ENCODE data around the gene TMEM79.

Gene TMEM79

GRCh38 chr1:156262461-156263287 is 21.5 kb upstream of the TMEM79 start:
- TF ChIP-seq, protein P1, sequence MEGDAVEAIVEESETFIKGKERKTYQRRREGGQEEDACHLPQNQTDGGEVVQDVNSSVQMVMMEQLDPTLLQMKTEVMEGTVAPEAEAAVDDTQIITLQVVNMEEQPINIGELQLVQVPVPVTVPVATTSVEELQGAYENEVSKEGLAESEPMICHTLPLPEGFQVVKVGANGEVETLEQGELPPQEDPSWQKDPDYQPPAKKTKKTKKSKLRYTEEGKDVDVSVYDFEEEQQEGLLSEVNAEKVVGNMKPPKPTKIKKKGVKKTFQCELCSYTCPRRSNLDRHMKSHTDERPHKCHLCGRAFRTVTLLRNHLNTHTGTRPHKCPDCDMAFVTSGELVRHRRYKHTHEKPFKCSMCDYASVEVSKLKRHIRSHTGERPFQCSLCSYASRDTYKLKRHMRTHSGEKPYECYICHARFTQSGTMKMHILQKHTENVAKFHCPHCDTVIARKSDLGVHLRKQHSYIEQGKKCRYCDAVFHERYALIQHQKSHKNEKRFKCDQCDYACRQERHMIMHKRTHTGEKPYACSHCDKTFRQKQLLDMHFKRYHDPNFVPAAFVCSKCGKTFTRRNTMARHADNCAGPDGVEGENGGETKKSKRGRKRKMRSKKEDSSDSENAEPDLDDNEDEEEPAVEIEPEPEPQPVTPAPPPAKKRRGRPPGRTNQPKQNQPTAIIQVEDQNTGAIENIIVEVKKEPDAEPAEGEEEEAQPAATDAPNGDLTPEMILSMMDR (IDR thresholded peaks at IDR 0.05; ENCODE audit: low read depth, low read length, missing control alignments), result no peak
- no peak overlapping the region for H3K4me3 ChIP-seq (replicated peaks; ENCODE audit: low read depth, low read length)
- DNase-seq (ENCODE audit: extremely low read depth, low read depth), result no peak

DNA sequence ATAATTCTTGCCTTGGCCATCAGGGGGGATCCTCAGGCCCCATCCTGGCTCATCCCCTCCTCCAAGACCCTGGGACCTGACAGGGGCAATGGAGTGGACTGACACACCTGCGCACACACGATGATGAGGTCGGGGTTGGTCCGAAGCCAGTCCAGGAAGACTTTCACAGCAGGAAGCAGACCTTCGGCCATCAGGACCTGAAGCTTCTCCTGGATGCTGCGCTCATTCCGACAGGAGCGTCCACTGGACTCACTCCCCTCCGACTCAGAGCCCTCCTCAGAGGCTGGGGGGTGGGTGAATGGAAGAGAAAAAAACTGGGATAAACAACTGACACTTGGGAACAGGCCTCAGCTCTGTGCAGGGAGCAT is 20.9 kb upstream of the TMEM79 start:
- DNase-seq (ENCODE audit: extremely low read depth, low read depth), result no peak
- TF ChIP-seq, protein P1 (IDR thresholded peaks at IDR 0.05; ENCODE audit: low read depth, low read length, missing control alignments), result no peak
- no peak overlapping the region for H3K4me3 ChIP-seq (replicated peaks; ENCODE audit: low read depth, low read length)

GRCh38 chr1:156266051-156266450 is 18.1 kb upstream of the TMEM79 start:
- TF ChIP-seq, protein P1 (IDR thresholded peaks at IDR 0.05; ENCODE audit: low read depth, low read length, missing control alignments), result no peak
- DNase-seq (ENCODE audit: extremely low read depth, low read depth), result no peak
- H3K4me3 ChIP-seq (replicated peaks; ENCODE audit: low read depth, low read length), result no peak overlapping the region

GRCh38 chr1:156268336-156268735 is 15.8 kb upstream of the TMEM79 start:
- TF ChIP-seq, protein P1 (IDR thresholded peaks at IDR 0.05; ENCODE audit: low read depth, low read length, missing control alignments), result no peak
- H3K4me3 ChIP-seq (replicated peaks; ENCODE audit: low read depth, low read length), result no peak overlapping the region
- no peak for DNase-seq (ENCODE audit: extremely low read depth, low read depth)

GRCh38 chr1:156270314-156270713 is 13.8 kb upstream of the TMEM79 start:
- H3K4me3 ChIP-seq (replicated peaks; ENCODE audit: low read depth, low read length), result no peak overlapping the region

DNA sequence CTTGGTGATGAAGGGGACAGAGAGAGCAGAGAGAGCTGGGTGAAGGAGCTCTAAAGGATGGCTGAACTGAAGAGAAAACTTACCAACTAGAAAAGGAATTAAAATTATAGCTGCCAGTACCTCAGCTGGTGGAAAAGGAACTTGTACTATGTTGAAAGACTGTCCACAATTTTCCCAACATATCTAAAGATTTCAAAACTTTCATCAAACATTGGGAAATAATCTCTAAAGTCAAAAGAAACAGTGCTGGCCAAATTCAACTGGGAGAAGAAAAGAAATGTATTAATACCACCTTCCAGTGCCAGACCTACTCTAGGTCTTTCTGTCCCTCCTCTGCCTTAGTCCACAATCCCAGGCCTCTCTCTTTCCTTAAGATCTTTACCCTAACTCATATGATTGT is 7.6 kb upstream of the TMEM79 start:
- DNase-seq (ENCODE audit: extremely low read depth, low read depth), result no peak
- H3K4me3 ChIP-seq (replicated peaks; ENCODE audit: low read depth, low read length), result no peak overlapping the region
- TF ChIP-seq, protein P1 (IDR thresholded peaks at IDR 0.05; ENCODE audit: low read depth, low read length, missing control alignments), result no peak

More at GRCh38 chr1:156270314-156270713, 13.8 kb upstream of the TMEM79 start:
- TF ChIP-seq, protein P1 (IDR thresholded peaks at IDR 0.05; ENCODE audit: low read depth, low read length, missing control alignments), result no peak
- DNase-seq (ENCODE audit: extremely low read depth, low read depth), result no peak

All from HFF-Myc (cell line).